Fibroblast of the aortic adventitia (primary cell): ENCODE data around the gene SORBS1. TPM values are rescaled to one million over a fixed set of nuclear protein-coding genes. Genes with fewer than 3 reads are reported as not detected.

Experiments used
- DNase-seq: peaks from one replicate; pipeline ENCODE4 v3.0.0-alpha.2; 2010; ENCODE audit warnings: low read depth
- H3K4me3 ChIP-seq: 2 replicates; pipeline ENCODE4 v1.5.1; 2011; ENCODE audit warnings: low read depth, mild to moderate bottlenecking, control low read depth, low read length, moderate library complexity
- total RNA-seq: library from RNA; depleted of rRNA; stranded (reverse); fragments of >200 nt; gene quantifications from 2 replicates; pipeline ENCODE4 v1.2.3, GENCODE V29; 2012; ENCODE audit warnings: low replicate concordance
- TF ChIP-seq, protein P1 (sequence below): IDR thresholded peaks from 2 replicates; pipeline ENCODE4 v1.5.1; 2011; ENCODE audit warnings: mild to moderate bottlenecking, low read length, control low read depth, inconsistent platforms; ENCODE audit not compliant: insufficient read depth

The SORBS1 gene
- total RNA-seq, 1 donor: 0.36 TPM

DNA sequence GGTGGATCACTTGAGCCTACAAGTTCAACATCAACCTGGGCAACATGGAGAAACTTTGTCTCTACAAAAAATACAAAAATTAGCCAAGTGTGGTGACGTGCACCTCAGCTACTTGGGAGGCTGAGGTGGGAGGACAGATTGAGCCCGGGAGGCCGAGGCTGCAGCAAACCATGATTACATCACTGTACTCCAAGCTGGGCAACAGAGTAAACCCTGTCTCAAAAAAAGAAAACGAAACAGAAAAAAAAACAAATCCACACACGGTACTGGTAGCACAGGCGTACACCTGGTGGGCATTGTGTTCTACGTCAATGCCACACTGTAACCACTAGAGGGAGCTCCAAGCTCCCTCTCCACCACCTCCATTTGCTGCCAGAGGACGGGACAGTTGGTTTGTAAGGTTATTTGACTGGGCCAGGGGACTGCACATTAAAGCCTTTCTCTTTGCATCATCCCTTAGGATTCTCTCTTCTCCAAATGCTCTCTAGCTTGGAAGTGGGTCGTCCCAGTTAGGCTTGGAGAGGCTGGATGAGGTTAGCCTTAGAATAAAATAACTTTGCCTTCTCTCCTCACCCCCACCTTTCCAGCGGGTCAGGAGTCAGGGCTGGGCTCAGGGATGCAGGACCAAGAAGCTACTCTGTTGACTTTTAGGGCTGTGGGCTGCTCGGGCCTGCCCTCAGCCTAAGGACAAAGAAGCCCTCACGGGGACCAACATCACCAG is 130.8 kb downstream of the SORBS1 start:
- H3K4me3 ChIP-seq: no peak overlapping the region
- DNase-seq: peak; percentile 61
- TF ChIP-seq, protein P1, sequence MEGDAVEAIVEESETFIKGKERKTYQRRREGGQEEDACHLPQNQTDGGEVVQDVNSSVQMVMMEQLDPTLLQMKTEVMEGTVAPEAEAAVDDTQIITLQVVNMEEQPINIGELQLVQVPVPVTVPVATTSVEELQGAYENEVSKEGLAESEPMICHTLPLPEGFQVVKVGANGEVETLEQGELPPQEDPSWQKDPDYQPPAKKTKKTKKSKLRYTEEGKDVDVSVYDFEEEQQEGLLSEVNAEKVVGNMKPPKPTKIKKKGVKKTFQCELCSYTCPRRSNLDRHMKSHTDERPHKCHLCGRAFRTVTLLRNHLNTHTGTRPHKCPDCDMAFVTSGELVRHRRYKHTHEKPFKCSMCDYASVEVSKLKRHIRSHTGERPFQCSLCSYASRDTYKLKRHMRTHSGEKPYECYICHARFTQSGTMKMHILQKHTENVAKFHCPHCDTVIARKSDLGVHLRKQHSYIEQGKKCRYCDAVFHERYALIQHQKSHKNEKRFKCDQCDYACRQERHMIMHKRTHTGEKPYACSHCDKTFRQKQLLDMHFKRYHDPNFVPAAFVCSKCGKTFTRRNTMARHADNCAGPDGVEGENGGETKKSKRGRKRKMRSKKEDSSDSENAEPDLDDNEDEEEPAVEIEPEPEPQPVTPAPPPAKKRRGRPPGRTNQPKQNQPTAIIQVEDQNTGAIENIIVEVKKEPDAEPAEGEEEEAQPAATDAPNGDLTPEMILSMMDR: peak; percentile 95

DNA sequence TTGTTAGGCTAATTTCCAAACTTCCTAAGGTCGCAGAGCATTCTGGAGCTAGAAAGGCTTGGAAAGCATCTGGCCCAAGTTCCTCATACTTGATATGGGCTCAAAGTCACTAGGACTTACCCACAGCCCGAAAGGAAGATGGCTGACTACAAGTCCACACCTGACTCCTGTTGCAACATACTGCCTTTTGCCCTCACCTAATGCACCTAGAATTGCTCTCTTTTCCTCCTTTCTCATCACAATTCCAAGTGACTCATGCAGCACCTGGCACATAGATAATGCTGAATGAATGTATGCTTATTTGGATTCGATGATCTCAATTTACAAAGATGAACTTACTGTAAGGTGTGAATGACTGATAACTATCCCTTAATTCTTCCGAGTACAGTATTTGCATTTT is 131.5 kb downstream of the SORBS1 start:
- TF ChIP-seq, protein P1: no peak
- H3K4me3 ChIP-seq: no peak overlapping the region
- DNase-seq: no peak

DNA sequence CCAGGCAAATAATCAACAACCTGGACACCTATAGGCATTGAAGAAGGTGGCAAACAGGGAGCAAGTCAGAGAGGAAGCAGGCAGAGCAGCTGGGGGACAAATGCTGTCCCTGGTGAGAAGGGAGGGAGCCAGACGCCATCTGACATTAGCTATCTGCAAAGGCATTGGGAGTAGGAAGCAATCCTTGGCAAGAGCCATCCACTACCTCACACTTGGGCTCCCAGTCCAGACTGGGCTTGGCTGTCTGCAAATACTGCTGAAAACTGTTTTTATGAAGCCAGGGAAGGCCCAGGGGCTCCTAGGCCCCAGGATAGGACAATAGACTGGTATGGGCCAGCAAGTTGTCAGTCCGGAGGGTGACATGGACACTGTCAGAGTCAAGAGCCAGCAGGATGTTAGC is 132.5 kb downstream of the SORBS1 start:
- no peak overlapping the region for H3K4me3 ChIP-seq
- DNase-seq: no peak
- TF ChIP-seq, protein P1: no peak

DNA sequence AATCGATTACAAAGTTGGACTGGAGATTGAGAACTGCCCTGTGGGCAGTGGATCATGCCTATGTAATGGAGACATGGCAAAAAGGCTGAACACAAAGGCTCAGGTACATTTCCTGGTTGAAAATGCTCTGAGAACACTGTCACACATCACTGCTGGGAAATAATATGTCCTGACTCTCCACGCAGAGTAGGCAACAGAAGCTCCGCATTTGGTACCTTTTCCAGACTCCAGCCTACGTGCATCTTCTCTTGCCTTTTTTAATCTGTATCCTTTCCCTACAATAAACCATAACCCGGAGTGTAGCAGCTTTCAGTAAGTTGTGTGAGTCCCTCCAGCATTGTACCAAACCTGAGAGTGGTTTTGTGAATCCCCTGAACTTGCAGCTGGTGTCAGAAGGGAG is 134.7 kb downstream of the SORBS1 start:
- no peak for DNase-seq
- TF ChIP-seq, protein P1: no peak

DNA sequence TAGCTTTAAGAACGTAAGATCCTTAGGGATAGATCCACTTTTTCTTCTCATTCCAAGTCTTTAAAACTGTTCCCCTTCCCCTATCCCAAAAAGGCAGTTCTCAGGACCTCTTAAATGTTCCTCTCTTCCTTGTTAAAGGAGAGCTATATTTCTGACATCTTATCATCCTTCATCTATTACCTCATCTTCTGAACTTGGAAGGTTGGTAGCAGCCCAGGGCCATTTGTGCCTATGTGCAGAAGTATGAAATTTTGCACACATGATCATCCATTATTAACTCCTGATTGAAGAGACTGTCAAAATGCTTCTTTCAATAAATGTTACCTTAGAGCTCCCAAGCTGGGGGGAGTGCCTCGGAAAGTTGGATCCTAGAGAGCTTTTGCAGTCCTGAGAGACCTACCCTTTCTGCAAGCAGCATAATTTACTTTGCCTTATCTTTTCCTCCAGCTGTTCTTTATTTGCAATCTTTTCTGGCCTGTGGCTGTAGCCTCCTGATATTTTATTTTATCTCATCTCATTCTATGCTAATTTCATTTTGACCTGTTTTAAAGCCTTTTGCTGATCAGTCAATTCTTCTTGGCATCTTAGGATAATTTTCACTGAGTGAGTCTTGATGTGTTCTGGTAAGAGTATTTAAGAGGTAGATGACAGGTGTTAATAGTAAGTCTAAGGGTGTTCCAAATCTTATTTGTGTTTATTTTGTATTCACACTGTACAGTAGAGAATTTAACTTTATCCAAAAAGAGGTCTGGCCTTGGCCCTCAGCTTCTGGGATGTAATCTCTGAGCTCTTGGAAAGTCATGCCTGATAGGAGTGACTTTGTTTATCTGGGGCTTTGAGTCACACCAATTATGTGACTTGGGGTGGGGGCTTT is 135.3 kb downstream of the SORBS1 start:
- DNase-seq: no peak
- TF ChIP-seq, protein P1: no peak
- no peak overlapping the region for H3K4me3 ChIP-seq

More for the DNA sequence above, 134.7 kb downstream of the SORBS1 start:
- H3K4me3 ChIP-seq: no peak overlapping the region

DNA sequence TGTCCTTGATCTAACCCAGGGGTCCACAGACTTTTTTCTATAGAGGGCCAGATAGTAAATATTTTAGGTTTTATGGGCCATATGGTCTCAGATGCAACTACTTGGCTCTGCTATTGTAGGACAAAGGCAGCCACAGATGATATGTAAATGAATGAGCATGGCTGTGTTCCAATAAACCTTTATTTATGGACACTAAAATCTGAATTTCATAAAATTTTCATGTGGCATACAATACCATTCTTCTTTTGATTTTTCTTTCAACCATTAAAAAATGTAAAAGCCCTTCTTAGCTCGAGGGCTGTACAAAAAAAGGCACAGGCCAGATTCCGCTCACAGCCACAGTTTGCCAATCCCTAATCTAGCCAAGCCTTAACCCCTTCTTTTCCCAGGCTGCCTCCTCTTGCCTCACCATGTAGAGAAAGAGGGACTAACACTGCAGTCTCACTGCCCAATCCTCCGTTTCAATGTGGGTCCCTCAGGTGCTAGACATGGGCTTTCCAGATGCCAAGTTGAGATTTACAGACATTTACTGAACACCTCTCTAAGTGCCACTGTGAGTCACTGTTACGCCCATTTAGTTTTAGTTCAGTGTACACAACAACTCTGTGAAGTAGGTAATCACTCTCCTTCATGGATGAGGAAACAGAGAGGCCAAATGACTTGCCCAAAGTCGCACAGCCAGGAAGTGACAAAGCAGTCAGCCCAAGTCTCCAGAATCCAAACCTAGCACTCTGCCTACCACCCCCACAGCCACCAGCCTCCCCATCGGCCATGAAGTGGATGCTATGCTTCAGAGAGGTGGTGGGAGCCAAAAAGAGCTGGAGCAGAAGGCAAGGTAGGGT is 137.8 kb downstream of the SORBS1 start:
- no peak overlapping the region for H3K4me3 ChIP-seq
- TF ChIP-seq, protein P1: no peak
- DNase-seq: no peak
